NCI-H524 treated with DMSO at 0.1 percent for 48 hours (cell line): ENCODE results near the gene EDN1.
A peak's percentile ranks its signal among the peaks of the same experiment; 100 is the strongest.
"Not testable (repeated sequence)": the region's sequence is repeated elsewhere in the genome, so short reads cannot be mapped to it uniquely, and the experiment has no call there.

Experiments used
- DNase-seq: peaks from one replicate; lab custom pipeline; 2025; lab: John Stamatoyannopoulos, UW

Gene EDN1

GRCh38 chr6:12327391-12327790, 37.2 kb downstream of the EDN1 start:
- DNase-seq: no peak

GRCh38 chr6:12327988-12328387, 37.8 kb downstream of the EDN1 start:
- DNase-seq: no peak

DNA sequence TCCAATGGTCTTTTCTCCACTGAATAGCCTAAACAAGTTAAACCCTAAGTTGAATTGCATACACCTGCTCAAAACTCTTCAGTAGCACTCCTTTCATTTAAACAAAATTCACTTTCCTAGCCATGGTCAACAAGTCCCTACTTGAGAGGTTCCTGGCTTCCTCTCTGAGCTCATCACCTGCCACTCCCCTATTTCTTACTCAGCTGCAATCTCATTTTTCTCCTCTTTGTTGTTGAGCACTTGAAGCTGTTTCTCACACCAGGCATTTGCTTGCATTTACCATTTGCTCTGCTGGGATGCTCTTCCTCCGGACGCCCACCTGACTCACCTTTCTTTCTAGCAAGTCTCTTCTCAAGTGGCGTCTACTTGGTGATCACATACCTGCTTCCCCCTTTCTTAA, 38.5 kb downstream of the EDN1 start:
- no peak for DNase-seq

- DNase-seq: no peak
Measured at GRCh38 chr6:12331474-12331873, 41.3 kb downstream of the EDN1 start.

- no peak for DNase-seq
Measured at GRCh38 chr6:12331951-12332749, 42.0 kb downstream of the EDN1 start.

- not testable (repeated sequence) for DNase-seq
Measured at GRCh38 chr6:12332750-12333079, 42.6 kb downstream of the EDN1 start.

GRCh38 chr6:12333128-12333527, 43.0 kb downstream of the EDN1 start:
- no peak for DNase-seq

DNA sequence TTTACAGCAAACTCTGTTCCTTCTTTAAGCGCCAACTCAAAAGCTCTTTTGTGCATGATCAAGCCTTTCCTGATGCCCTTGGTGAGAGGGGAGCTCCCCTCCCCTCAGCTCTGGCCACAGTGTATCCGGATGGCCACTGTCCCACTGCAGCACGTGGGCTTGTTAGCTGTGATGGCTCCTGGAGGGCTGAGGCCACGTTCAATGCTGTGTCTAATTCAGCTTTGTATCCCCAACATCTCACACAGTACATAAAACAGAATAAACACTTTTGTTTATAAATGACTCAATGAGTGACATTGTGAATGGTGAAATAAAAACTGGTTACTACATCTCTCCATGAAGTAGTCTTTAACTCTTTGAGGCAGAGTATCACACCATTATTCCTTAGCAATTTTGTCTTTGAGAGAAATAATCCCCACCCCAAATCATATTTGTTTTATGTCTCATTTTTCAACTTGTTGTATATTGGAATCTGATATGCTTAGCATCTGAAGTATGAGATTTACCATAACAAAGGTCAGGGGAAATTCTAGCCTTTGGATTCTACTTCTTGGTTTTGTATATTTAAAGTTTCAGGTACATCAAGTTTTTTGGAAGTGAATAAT, 44.5 kb downstream of the EDN1 start:
- no peak for DNase-seq

GRCh38 chr6:12335131-12335527, 45.0 kb downstream of the EDN1 start:
- no peak for DNase-seq

DNA sequence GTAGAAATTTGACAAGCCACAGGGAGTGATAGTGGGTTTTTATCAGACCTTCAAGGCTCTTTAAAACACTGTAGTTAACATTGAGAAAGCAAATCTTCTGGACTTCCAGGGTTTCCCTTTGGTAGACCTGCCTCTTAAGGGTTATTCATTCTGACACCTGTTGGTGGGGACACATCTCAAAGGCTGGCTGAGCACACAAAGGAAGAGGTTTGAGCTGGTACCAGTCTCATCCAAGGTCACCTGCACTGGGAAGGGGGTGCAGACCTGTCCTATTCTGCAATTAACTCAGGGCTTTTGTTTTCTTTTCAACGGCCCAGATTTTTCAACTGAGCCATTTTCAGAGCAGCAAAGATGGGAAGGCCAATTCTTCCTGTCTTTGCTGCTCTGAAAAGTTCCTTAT, 45.6 kb downstream of the EDN1 start:
- no peak for DNase-seq

DNA sequence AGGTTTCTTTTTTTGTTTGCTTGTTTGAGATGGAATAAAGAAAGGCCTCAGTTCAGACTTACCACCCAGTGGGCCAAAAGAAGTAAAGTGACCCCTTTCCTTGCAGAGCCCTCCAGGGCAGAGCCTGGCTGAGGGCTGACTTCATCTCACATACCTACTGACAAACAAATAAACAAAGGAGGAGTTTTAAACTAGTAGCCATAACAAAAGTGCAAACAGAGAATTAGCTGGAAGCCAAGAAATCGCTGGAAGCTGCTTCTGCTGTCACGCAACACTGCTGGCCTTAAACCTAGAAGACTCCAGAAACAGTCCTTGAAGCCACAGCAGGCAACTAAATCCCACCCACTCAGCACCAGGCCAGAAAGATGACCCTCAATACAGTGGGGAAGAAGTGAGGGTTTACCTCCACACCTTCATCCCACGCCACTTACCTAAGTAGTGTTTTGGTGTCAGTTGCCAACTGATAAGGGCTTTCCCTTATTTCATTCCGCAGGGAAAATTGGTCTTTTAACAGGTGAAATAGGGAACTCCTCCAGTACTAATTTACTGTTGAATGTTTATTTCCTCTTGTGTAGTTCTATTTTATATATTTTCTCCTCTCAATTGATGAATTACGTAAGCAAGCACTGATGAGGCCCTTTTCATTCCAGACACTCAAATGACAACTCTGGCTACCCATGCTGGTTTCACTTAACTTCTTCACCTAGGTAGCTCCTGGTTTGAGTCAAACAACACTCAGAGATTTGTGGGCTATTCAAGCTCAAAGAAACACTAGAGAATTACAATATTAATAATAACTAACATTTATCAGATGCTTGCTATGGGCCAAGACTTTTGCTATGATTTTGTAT, 46.2 kb downstream of the EDN1 start:
- no peak for DNase-seq

GRCh38 chr6:12339022-12339421, 48.9 kb downstream of the EDN1 start:
- DNase-seq: no peak

- DNase-seq: peak; percentile 23
Measured at GRCh38 chr6:12339808-12340487, 49.8 kb downstream of the EDN1 start.

GRCh38 chr6:12340488-12340818, 50.3 kb downstream of the EDN1 start:
- no peak for DNase-seq

- no peak for DNase-seq
Measured at GRCh38 chr6:12342664-12343063, 52.5 kb downstream of the EDN1 start.

GRCh38 chr6:12343122-12343439, 52.9 kb downstream of the EDN1 start:
- DNase-seq: no peak

GRCh38 chr6:12343440-12344162, 53.4 kb downstream of the EDN1 start:
- DNase-seq: no peak

DNA sequence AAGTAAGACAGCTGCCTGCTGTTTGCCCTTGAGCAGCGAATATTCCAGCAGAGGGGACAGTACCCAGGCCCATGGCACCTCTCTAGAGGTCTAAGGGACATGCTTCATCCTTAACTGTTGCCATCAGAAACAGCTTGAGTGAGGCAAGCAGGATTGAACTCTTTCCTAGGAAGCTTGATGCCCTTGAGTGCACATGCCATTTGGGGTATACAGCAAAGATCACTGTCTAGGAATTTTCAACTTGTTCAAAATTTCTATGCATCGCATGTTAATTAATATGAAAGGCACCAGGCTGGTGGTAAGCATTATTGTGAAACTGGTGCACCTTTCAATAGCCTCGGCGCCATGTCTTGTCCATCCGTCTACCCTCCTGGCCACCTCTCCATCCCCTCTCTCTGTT, 54.1 kb downstream of the EDN1 start:
- no peak for DNase-seq

- no peak for DNase-seq
Measured at GRCh38 chr6:12344961-12345693, 55.0 kb downstream of the EDN1 start.

DNA sequence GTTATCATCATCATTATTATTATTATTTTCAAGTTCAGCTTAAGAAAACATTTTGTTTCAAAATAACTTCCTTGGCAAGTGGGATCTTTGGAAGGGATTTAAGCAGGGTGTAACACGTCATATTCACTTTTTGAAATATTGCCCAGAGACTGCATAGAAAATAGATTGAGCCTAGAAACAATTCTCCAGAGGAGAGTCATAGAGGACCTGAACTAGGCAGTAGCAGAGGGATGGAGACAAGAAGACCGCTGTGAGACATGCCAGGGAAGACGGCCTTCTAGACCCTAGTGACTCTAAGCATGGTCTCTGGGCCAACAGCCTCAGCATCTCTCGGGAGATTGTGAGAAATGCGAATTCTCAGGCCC, 55.5 kb downstream of the EDN1 start:
- DNase-seq: no peak
